OCI-LY3 (cell line): Measurements from ENCODE around the gene DSTN.

Source experiments
- CTCF ChIP-seq: fragments of 200-600, 300-600 bp; sonication (generic); IDR thresholded peaks from 2 replicates; pipeline ENCODE4 v1.5.1; 2014; ENCODE audit warnings: antibody characterized with exemption, low read length, low read depth
- EZH2phosphoT487 ChIP-seq: fragments of 200-600 bp; shearing (Covaris generic); IDR thresholded peaks from 2 replicates; pipeline ENCODE4 v1.6.1; 2018; ENCODE audit warnings: antibody characterized with exemption, mixed run types, low read depth

GRCh38 chr20:17647391-17648314 lies 77.8 kb downstream of the DSTN start:
- TF ChIP-seq CTCF (no peak), EZH2phosphoT487 (no peak)
